SH-SY5Y (cell line): ENCODE measurements around the gene NAGS.

Experiments
- GATA2 ChIP-seq: IDR thresholded peaks from 2 replicates; pipeline ENCODE4 v1.6.1; 2011; ENCODE audit warnings: mild to moderate bottlenecking, low read depth, low read length
- GATA3 ChIP-seq: IDR thresholded peaks from 2 replicates; pipeline ENCODE4 v1.6.1; 2011; ENCODE audit warnings: low read depth, mild to moderate bottlenecking, low read length, moderate library complexity

GRCh38 chr17:44001461-44001920 lies 2.9 kb upstream of the NAGS start:
- no peak for TF ChIP-seq GATA2
- TF ChIP-seq GATA3, result no peak
